CD4-positive, alpha-beta T cell (primary cell): ENCODE measurements around the gene SLF2. TPM values are rescaled to one million over a fixed set of nuclear protein-coding genes. Genes with fewer than 3 reads are reported as not detected.

ENCODE experiments used
- ATAC-seq: fragments of 200-7000 bp; cut with Tn5 transposase; one replicate; pipeline ENCODE4 v1.10.0; 2022; ENCODE audit warnings: mild to moderate bottlenecking; ENCODE audit not compliant: poor library complexity
- CTCF ChIA-PET: fragments of 350-600 bp; sonication (Branson Sonifier 250); formaldehyde crosslinking; loops from one replicate; lab custom pipeline; 2021; ENCODE audit warnings: antibody characterized with exemption, inconsistent platforms; lab: Charles Lee
- POLR2A ChIA-PET: fragments of 350-600 bp; sonication (Branson Sonifier 250); formaldehyde crosslinking; loops from one replicate; lab custom pipeline; 2021; ENCODE audit warnings: antibody characterized with exemption, inconsistent platforms; lab: Charles Lee
- DNase-seq, 14 experiments: peaks; one replicate each; pipeline ENCODE4 v3.0.0-alpha.2; 2013 to 2020; ENCODE audit warnings: mixed read lengths in 2 of 14
- H3K27ac ChIP-seq, 2 donors: one replicate each; pipeline versions ENCODE4 v1.5.1 to v1.7.0; 2013; ENCODE audit warnings: low read length in 2 of 2, low read depth in 1 of 2, mild to moderate bottlenecking in 1 of 2
- H3K27me3 ChIP-seq, 2 experiments: 1 replicate in 1 of 2; 2 replicates in 1 of 2; pipeline versions ENCODE4 v1.6.1 to v1.7.0; 2013; ENCODE audit warnings: low read length in 2 of 2, control low read depth in 1 of 2, mild to moderate bottlenecking in 1 of 2, moderate library complexity in 1 of 2; ENCODE audit not compliant: insufficient read depth in 2 of 2, control insufficient read depth in 1 of 2
- H3K36me3 ChIP-seq: one replicate; pipeline ENCODE4 v1.6.1; 2013; ENCODE audit warnings: low read length, control low read depth; ENCODE audit not compliant: insufficient read depth
- H3K4me1 ChIP-seq: one replicate; pipeline ENCODE4 v1.6.1; 2013; ENCODE audit warnings: low read length, control low read depth; ENCODE audit not compliant: insufficient read depth
- H3K4me3 ChIP-seq: one replicate; pipeline ENCODE4 v1.5.1; 2013; ENCODE audit warnings: mild to moderate bottlenecking, low read length, moderate library complexity
- H3K9me3 ChIP-seq, 2 experiments: 1 replicate in 1 of 2; 2 replicates in 1 of 2; pipeline versions ENCODE4 v1.6.1 to v1.7.0; 2013; ENCODE audit warnings: low read length in 2 of 2, mild to moderate bottlenecking in 2 of 2, control low read depth in 1 of 2, moderate library complexity in 1 of 2; ENCODE audit not compliant: control insufficient read depth in 1 of 2, insufficient read depth in 1 of 2
- H3K27ac Mint-ChIP-seq: one replicate; pipeline ENCODE4 v1.8.0; 2020; ENCODE audit warnings: mixed read lengths
- H3K27me3 Mint-ChIP-seq: one replicate; pipeline ENCODE4 v1.8.0; 2021; ENCODE audit warnings: mixed read lengths
- H3K36me3 Mint-ChIP-seq: one replicate; pipeline ENCODE4 v1.8.0; 2021; ENCODE audit warnings: low read depth, mixed read lengths
- H3K4me1 Mint-ChIP-seq: one replicate; pipeline ENCODE4 v1.8.0; 2021; ENCODE audit warnings: low read depth, mixed read lengths
- H3K4me3 Mint-ChIP-seq: one replicate; pipeline ENCODE4 v1.8.0; 2020; ENCODE audit warnings: mild to moderate bottlenecking, mixed read lengths
- H3K9me3 Mint-ChIP-seq: one replicate; pipeline ENCODE4 v1.8.0; 2020; ENCODE audit warnings: mixed read lengths
- intact Hi-C, 2 experiments: fragments of 100-400 bp; cut with DNase I in 1 of 2; cut with micrococcal nuclease in 1 of 2; formaldehyde crosslinking; loops; one replicate each; pipeline versions ENCODE4 v1.15.1 to v1.9.0; 2023 to 2025; cut with DNase I, micrococcal nuclease
- total RNA-seq, 174 experiments: library from RNA in 2 of 174; stranded (reverse) in 2 of 174; gene quantifications; one replicate each; pipeline ENCODE4 v1.2.3 and lab custom pipeline; 2021 to 2026
- TF ChIP-seq, protein P1 (sequence below): fragments of 200-600 bp; IDR thresholded peaks from one replicate; pipeline ENCODE4 v1.8.0; 2022; ENCODE audit warnings: antibody characterized with exemption, mild to moderate bottlenecking

SLF2 gene
- total RNA-seq, 2 experiments from 2014 or later: 11.1 TPM

DNA sequence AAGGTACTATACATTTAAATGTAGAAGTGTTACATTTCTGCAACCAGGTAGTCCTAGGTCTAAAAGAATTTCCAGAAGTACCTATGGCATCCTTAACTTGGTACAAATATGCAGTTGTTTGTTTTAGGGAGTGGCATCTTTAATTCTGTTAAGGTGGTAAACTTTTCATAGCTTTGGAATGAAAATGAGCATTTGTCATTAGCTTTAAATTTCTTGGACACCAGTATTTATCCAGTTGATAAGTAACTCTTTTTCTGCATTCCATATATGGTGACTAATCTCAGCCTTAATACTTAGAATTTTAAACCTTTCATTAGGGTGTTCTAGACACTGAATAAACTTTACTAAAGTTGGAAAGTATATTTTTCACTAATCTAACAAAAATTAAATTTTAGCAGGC, 10.8 kb downstream of the SLF2 start:
- no peak overlapping the region for H3K4me3 Mint-ChIP-seq
- TF ChIP-seq, protein P1, sequence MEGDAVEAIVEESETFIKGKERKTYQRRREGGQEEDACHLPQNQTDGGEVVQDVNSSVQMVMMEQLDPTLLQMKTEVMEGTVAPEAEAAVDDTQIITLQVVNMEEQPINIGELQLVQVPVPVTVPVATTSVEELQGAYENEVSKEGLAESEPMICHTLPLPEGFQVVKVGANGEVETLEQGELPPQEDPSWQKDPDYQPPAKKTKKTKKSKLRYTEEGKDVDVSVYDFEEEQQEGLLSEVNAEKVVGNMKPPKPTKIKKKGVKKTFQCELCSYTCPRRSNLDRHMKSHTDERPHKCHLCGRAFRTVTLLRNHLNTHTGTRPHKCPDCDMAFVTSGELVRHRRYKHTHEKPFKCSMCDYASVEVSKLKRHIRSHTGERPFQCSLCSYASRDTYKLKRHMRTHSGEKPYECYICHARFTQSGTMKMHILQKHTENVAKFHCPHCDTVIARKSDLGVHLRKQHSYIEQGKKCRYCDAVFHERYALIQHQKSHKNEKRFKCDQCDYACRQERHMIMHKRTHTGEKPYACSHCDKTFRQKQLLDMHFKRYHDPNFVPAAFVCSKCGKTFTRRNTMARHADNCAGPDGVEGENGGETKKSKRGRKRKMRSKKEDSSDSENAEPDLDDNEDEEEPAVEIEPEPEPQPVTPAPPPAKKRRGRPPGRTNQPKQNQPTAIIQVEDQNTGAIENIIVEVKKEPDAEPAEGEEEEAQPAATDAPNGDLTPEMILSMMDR: no peak
- no peaks in the 10 kb centered on the region for H3K27me3 Mint-ChIP-seq
- Histone ChIP-seq H3K4me3 (no peak overlapping the region), H3K27me3 (no peaks in the 10 kb centered on the region), H3K27ac (no peak overlapping the region), H3K4me1 (no peaks in the 10 kb centered on the region), H3K9me3 (no peaks in the 10 kb centered on the region), H3K36me3 (peaks cover 72% of the 10 kb centered on the region)
- ATAC-seq (no peak), DNase-seq (no peak)
- H3K36me3 Mint-ChIP-seq: peaks cover 83% of the 10 kb centered on the region
- intact Hi-C loops: no loop called here
- ChIA-PET CTCF (no interaction called here), POLR2A (interaction anchor here (0.5 to 1.0 kb wide), 2 partner anchors 9 to 527 kb away, joined by 3 read pairs; no protein-coding TSS in a partner anchor)
- H3K27ac Mint-ChIP-seq: no peak overlapping the region
- H3K9me3 Mint-ChIP-seq: no peaks in the 10 kb centered on the region
- peaks cover 14% of the 10 kb centered on the region for H3K4me1 Mint-ChIP-seq

DNA sequence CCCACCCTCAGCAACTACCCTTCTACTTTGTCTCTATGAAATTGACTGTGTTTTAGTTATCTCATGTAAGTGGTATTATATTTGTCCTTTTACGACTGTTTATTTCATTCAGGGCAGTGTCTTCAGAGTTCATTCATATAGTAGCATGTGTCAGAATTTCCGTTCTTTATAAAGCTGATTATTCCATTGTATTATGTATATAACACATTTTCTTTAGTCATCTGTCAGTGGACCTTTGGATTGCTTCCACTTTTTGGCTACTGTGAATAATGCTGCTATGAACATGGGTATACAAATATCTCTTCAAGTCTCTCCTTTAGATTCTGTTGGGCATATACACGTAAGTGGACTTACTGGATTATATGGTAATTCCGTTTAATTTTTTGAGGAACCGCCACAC, 14.5 kb downstream of the SLF2 start:
- intact Hi-C loops: no loop called here
- no peak overlapping the region for H3K4me3 Mint-ChIP-seq
- ChIA-PET POLR2A (no interaction called here), CTCF (no interaction called here)
- peaks cover 94% of the 10 kb centered on the region for H3K36me3 Mint-ChIP-seq
- ATAC-seq (no peak), DNase-seq (no peak)
- no peaks in the 10 kb centered on the region for H3K9me3 Mint-ChIP-seq
- H3K27me3 Mint-ChIP-seq: no peaks in the 10 kb centered on the region
- no peak overlapping the region for H3K4me3 ChIP-seq
- H3K27ac Mint-ChIP-seq: no peak overlapping the region
- H3K27me3 ChIP-seq: no peaks in the 10 kb centered on the region
- TF ChIP-seq, protein P1: no peak
- peaks cover 14% of the 10 kb centered on the region for H3K4me1 Mint-ChIP-seq
- H3K36me3 ChIP-seq: peaks cover 84% of the 10 kb centered on the region
- H3K4me1 ChIP-seq: no peaks in the 10 kb centered on the region
- no peaks in the 10 kb centered on the region for H3K9me3 ChIP-seq
- no peak overlapping the region for H3K27ac ChIP-seq

DNA sequence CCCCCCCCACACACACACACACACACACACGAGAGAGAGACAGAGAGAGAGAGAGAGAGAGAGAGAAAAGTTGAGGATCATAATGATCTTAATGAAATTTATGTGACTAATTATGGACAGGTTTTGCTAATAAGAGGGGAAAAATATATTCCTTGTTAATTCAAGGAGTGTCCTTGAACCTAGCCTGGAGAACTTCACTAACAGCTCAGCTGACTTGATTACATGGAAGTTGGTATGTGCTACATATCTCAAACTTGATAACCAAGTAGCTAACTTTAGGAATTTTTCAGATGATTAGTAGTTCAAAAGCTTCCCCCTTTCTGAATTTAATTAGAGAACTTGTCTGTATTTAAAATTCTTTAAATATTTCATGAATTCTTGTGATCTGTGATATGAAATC, 15.3 kb downstream of the SLF2 start:
- Histone ChIP-seq H3K27me3 (no peaks in the 10 kb centered on the region), H3K4me1 (no peaks in the 10 kb centered on the region), H3K36me3 (peaks cover 86% of the 10 kb centered on the region), H3K27ac (no peak overlapping the region), H3K9me3 (no peaks in the 10 kb centered on the region), H3K4me3 (no peak overlapping the region)
- Mint-ChIP-seq H3K9me3 (no peaks in the 10 kb centered on the region), H3K36me3 (peaks cover 96% of the 10 kb centered on the region), H3K4me3 (no peak overlapping the region), H3K27ac (no peak overlapping the region), H3K4me1 (peaks cover 14% of the 10 kb centered on the region), H3K27me3 (no peaks in the 10 kb centered on the region)
- ChIA-PET POLR2A (no interaction called here), CTCF (no interaction called here)
- intact Hi-C loops: no loop called here
- TF ChIP-seq, protein P1: no peak
- no peak for DNase-seq
- ATAC-seq: no peak
